Subcutaneous abdominal adipose tissue (tissue), 5 donors: ENCODE results near the gene PDGFA.

ENCODE experiments used
- H3K27ac ChIP-seq: one replicate; pipeline ENCODE4 v1.7.0; 2013; ENCODE audit warnings: low read depth, mild to moderate bottlenecking, inconsistent platforms, low read length, moderate library complexity
- H3K27me3 ChIP-seq, 5 donors: one replicate each; pipeline ENCODE4 v1.7.0; 2013; ENCODE audit warnings: low read length in 5 of 5, inconsistent platforms in 1 of 5; ENCODE audit not compliant: control insufficient read depth in 5 of 5, insufficient read depth in 4 of 5
- H3K36me3 ChIP-seq, 5 donors: one replicate each; pipeline ENCODE4 v1.7.0; 2013; ENCODE audit warnings: low read length in 5 of 5; ENCODE audit not compliant: control insufficient read depth in 5 of 5, insufficient read depth in 5 of 5
- H3K4me1 ChIP-seq, 5 donors: one replicate each; pipeline ENCODE4 v1.7.0; 2013; ENCODE audit warnings: low read length in 5 of 5, mild to moderate bottlenecking in 3 of 5, moderate library complexity in 1 of 5; ENCODE audit not compliant: control insufficient read depth in 5 of 5, insufficient read depth in 5 of 5
- H3K4me3 ChIP-seq, 5 donors: one replicate each; pipeline ENCODE4 v1.7.0; 2013; ENCODE audit warnings: low read length in 5 of 5, low read depth in 1 of 5
- H3K9ac ChIP-seq, 5 donors: one replicate each; pipeline ENCODE4 v1.7.0; 2013; ENCODE audit warnings: low read length in 5 of 5, mild to moderate bottlenecking in 4 of 5, moderate library complexity in 3 of 5
- H3K9me3 ChIP-seq, 5 donors: one replicate each; pipeline ENCODE4 v1.7.0; 2013; ENCODE audit warnings: low read length in 5 of 5; ENCODE audit not compliant: control insufficient read depth in 5 of 5
- donor health status: healthy.
- donor health status: healthy.
- donor health status: healthy.
- donor health status: healthy.
- donor health status: healthy.

The PDGFA gene

DNA sequence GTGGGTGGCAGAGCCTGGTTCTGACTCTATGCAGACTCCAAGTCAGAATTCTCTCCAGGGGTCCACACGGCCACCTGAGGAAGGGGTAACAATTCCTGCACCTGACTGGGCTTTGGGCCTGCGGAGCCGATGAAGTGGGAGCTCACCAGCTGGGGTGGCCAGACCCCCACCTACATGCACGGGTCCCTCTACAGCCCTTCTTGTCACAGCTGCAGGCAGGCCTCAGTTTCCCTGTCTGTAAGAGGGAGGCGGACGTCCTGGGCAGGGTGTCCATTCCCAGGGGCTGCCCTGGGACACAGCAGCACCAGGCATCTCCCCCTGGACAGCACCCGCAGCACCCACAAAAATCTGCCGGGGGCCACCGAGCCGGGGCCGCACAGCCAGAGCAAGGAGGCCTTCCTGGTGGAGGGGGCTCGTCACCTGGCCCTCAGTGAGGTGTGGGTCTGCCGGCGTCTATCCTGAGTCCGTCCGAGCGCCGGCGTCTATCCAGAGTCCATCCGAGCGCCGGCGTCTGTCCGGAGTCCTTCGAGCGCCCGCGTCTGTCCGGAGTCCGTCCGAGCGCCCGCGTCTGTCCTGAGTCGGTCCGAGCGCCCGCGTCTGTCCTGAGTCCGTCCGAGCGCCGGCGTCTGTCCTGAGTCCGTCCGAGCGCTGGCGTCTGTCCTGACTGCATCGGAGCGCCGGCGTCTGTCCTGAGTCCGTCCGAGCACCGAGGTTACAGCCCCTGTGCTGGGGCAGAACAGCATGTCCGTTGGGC is 65.1 kb downstream of the PDGFA start:
- H3K27me3 ChIP-seq: peaks cover 30 to 47% (median 35%) of the 10 kb centered on the region in 5 donors
- no peaks in the 10 kb centered on the region for H3K36me3 ChIP-seq
- peaks cover 0 to 27% (median 22%) of the 10 kb centered on the region in 5 donors for H3K4me1 ChIP-seq
- H3K27ac ChIP-seq: no peak overlapping the region
- H3K4me3 ChIP-seq: no peak overlapping the region
- H3K9ac ChIP-seq: no peak overlapping the region
- H3K9me3 ChIP-seq: peaks cover 0 to 2% (median under 1%) of the 10 kb centered on the region in 5 donors

- H3K9ac ChIP-seq: no peak overlapping the region
- no peak overlapping the region for H3K4me3 ChIP-seq
- no peak overlapping the region for H3K27ac ChIP-seq
- peaks cover 0 to 27% (median 22%) of the 10 kb centered on the region in 5 donors for H3K4me1 ChIP-seq
- H3K27me3 ChIP-seq: peaks cover 30 to 45% (median 36%) of the 10 kb centered on the region in 5 donors
- no peaks in the 10 kb centered on the region for H3K9me3 ChIP-seq
- H3K36me3 ChIP-seq: no peaks in the 10 kb centered on the region
Observed at GRCh38 chr7:453597-454306, 65.9 kb downstream of the PDGFA start.

DNA sequence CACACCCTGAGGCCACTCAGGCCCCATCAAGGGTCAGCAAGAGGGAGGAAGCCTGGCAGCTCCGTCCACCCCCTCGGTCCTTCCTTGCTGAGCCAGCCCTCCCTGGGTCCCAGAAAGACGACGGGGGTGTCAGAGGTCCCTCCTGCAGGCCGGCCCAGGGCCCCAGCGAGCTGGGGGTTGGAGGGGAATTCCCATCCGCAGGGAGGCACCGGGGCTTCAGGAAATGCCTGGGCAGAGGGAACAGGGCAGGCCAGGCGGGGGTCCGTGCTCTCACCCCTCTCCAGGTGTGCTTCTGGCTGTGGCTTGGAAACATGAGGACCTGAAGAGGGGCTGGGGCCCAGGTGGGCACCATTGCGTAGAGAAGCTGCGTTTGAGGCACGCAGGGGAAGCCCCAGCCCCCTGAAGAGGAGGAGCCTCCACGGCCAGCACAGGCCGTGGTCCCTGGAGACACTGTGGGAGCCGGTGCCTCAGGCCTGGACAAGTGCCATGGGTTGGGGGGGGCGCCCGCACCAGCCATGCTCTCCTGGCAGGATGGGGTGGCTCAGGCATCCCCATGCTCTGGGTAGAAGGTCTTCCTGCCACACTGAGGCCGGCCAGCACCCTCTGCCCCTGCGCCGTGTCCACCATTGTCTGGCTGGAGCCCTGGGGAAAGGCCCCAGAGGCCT is 66.7 kb downstream of the PDGFA start:
- no peaks in the 10 kb centered on the region for H3K9me3 ChIP-seq
- H3K27me3 ChIP-seq: peaks cover 23 to 42% (median 36%) of the 10 kb centered on the region in 5 donors
- H3K36me3 ChIP-seq: no peaks in the 10 kb centered on the region
- no peak overlapping the region for H3K4me3 ChIP-seq
- peaks cover 0 to 27% (median 22%) of the 10 kb centered on the region in 5 donors for H3K4me1 ChIP-seq
- H3K27ac ChIP-seq: no peak overlapping the region
- no peak overlapping the region for H3K9ac ChIP-seq

DNA sequence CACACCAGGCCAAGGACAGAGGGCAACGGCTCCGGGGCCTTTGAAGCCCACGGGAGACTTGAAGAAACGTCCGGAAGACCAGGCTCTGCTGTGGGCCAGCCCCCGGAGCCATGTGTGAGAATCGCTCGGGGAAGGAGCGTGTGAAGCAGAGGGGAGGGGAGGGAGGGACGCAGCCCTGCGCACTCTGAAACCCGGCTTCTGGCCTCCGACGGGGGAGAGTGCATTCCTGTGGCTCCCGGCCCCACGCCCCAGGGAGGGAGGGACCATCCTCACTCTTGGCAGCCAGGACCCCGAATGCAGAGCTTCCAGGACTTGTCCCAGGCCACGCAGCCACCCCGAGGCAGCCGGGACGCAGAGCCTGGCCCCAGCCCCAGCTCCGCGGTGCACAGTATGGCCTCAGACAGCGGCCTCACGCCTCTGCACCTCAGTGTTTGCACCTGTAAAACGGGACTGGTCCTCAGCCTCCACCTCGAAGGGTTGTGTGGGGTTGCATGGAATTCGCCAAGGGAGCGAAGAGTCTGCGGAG is 67.4 kb downstream of the PDGFA start:
- Histone ChIP-seq H3K4me3 (no peak overlapping the region), H3K4me1 (peaks cover 0 to 27% (median 22%) of the 10 kb centered on the region in 5 donors), H3K9ac (no peak overlapping the region), H3K9me3 (no peaks in the 10 kb centered on the region), H3K27me3 (peaks cover 22 to 39% (median 34%) of the 10 kb centered on the region in 5 donors), H3K36me3 (no peaks in the 10 kb centered on the region), H3K27ac (no peak overlapping the region)

DNA sequence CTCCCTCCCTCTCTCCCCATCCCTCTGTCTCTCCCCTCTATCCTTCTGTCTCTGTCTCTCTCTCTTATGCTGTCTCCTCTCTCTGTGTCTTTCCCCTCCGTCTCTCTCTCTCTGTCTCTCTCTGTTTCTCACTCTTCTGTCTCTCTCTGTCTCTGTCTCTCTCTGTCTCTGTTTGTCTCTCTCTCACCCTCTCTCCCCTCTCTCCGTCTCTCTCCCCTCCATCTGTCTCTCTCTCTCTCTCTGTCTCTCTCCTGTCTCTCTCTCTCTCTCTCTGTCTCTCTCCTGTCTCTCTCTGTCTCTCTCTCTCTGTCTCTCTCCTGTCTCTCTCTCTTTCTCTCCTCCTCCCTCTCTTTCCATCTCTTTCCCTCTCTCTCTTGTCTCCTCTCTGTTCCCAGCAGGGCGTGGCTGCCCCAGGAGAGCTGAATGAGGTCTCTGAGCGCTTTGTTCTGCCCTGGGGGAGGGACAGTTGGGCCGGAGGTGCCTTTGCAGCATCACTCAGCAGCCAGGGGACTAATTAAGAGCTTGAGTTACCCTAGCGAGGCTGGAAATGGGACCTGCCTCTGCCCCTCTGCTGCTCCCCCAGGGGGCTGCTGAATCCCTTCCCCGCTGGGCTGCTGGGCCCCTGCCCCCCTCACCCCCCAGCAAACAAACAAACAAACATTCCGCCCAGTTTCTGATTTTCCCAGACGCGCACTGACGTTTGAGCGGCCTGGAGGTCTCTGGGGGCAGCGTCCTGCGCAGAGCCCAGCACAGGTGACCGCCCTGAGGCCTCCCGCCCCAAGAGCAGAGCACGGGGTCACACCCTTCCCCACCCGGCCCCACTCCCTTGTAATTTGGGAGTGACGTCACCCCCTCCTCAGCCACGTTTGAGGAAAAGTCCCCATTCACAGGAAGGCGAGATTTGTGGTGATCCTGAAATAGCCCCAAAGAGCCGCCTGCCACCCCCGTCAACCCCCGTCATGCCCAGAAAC is 68.1 kb downstream of the PDGFA start:
- Histone ChIP-seq H3K9me3 (no peaks in the 10 kb centered on the region), H3K36me3 (no peaks in the 10 kb centered on the region), H3K27ac (no peak overlapping the region), H3K9ac (no peak overlapping the region), H3K27me3 (peaks cover 22 to 39% (median 34%) of the 10 kb centered on the region in 5 donors), H3K4me1 (peaks cover 0 to 27% (median 22%) of the 10 kb centered on the region in 5 donors), H3K4me3 (no peak overlapping the region)

- Histone ChIP-seq H3K27ac (no peak overlapping the region), H3K4me1 (peaks cover 0 to 27% (median 22%) of the 10 kb centered on the region in 5 donors), H3K4me3 (no peak overlapping the region), H3K9ac (no peak overlapping the region), H3K9me3 (no peaks in the 10 kb centered on the region), H3K36me3 (no peaks in the 10 kb centered on the region), H3K27me3 (peaks cover 22 to 41% (median 36%) of the 10 kb centered on the region in 5 donors)
Observed at GRCh38 chr7:450741-451140, 68.9 kb downstream of the PDGFA start.

- Histone ChIP-seq H3K9me3 (no peaks in the 10 kb centered on the region), H3K4me1 (peaks cover 0 to 24% (median 16%) of the 10 kb centered on the region in 5 donors), H3K36me3 (no peaks in the 10 kb centered on the region), H3K27ac (no peak overlapping the region), H3K27me3 (peaks cover 25 to 38% (median 31%) of the 10 kb centered on the region in 5 donors), H3K9ac (no peak overlapping the region), H3K4me3 (no peak overlapping the region)
Observed at GRCh38 chr7:450036-450435, 69.6 kb downstream of the PDGFA start.

GRCh38 chr7:449324-450019 is 70.2 kb downstream of the PDGFA start:
- Histone ChIP-seq H3K36me3 (no peaks in the 10 kb centered on the region), H3K9ac (no peak overlapping the region), H3K4me3 (no peak overlapping the region), H3K27me3 (peaks cover 25 to 38% (median 34%) of the 10 kb centered on the region in 5 donors), H3K9me3 (no peaks in the 10 kb centered on the region), H3K4me1 (peaks cover 0 to 24% (median 15%) of the 10 kb centered on the region in 5 donors), H3K27ac (no peak overlapping the region)
